Measurements from ENCODE around the gene KIF1B. TPM values are rescaled to one million over a fixed set of nuclear protein-coding genes. Genes with fewer than 3 reads are reported as not detected.

Gene KIF1B
- total and polyA plus RNA-seq, 9 of the 15 experiments (the other 6 are each of a cell fraction or from before 2014, with no cell fraction given): 2.8 to 19.8 (median 11.9) TPM

DNA sequence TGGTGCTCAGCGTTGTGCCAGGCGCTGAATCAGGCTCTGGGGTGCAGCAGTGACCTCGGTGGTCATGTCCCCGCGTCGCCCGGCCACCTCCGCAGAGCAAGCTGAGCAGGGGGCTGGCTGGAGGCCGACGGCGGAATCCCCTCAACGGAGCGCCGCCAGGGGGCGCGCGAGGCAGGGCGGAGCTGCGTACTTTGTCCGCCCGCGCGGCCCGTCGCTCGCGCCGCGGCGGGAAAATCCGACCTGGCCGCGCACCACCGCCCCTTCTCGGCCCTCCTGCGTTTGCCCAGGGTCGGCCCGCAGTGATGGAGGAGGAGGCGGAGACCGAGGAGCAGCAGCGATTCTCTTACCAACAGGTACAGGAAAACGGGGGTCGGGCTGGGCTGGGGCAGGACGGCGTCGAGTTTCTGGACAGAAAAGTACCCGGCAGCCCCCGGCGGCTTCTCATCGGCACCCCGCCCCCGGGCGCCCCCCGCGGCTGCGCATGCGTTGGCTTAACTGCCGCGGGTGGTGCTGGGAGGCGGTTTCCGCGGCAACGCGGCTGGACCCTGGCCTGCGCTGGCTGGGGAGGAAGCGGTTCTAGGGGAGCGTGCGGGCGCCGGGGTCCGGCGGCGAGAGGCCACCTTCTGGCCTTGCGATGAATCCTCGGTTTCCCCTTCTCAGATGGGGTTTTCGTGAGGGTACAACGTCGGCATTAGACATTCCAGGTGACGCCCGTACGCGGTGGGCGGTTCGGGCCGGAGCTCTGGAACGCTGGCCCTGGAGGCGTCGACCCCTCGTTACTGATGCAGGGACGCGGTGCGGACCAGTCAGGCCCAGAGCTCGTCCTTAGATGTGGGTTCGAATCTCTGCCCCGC lies 220.1 kb downstream of the KIF1B start, which contains the start of gene CENPS (continued):
- TF ChIP-seq JUN (IDR thresholded peaks at IDR 0.05; ENCODE audit: borderline replicate concordance, low read depth, low read length): peak; percentile 71; the same call in 1 of the 2 replicates
- peak; percentile 89; the same call in 1 of the 2 replicates for TF ChIP-seq JUN (CRISPR knock-in tag; IDR thresholded peaks at IDR 0.05; ENCODE audit: borderline replicate concordance)
- TF ChIP-seq ZNF12 (CRISPR knock-in tag; IDR thresholded peaks at IDR 0.05): no peak
- TF ChIP-seq RAD21 (CRISPR knock-in tag; conservative IDR thresholded peaks at IDR 0.05 in 1 of 2, IDR thresholded peaks at IDR 0.05 in 1 of 2): peak; percentile 92 to 93
- TF ChIP-seq HNRNPK (IDR thresholded peaks at IDR 0.05; ENCODE audit: low read depth, low read length, poor library complexity, severe bottlenecking): no peak
- no peak for TF ChIP-seq MCM7 (IDR thresholded peaks at IDR 0.05)
- TF ChIP-seq ARID2 (IDR thresholded peaks at IDR 0.05): 0 out of 2 replicates have a peak, but pooled peaks have one; percentile 31
- peak; percentile 69 for TF ChIP-seq HMGN3 (IDR thresholded peaks at IDR 0.05; ENCODE audit: borderline replicate concordance, extremely low read depth, insufficient read length, low read depth, low read length)
- no peak for TF ChIP-seq ZNF551 (CRISPR knock-in tag; IDR thresholded peaks at IDR 0.05)
- TF ChIP-seq, protein P1, sequence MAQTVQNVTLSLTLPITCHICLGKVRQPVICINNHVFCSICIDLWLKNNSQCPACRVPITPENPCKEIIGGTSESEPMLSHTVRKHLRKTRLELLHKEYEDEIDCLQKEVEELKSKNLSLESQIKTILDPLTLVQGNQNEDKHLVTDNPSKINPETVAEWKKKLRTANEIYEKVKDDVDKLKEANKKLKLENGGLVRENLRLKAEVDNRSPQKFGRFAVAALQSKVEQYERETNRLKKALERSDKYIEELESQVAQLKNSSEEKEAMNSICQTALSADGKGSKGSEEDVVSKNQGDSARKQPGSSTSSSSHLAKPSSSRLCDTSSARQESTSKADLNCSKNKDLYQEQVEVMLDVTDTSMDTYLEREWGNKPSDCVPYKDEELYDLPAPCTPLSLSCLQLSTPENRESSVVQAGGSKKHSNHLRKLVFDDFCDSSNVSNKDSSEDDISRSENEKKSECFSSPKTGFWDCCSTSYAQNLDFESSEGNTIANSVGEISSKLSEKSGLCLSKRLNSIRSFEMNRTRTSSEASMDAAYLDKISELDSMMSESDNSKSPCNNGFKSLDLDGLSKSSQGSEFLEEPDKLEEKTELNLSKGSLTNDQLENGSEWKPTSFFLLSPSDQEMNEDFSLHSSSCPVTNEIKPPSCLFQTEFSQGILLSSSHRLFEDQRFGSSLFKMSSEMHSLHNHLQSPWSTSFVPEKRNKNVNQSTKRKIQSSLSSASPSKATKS (CRISPR knock-in tag; IDR thresholded peaks at IDR 0.05): no peak
- no peak for TF ChIP-seq ZNF347 (CRISPR knock-in tag; IDR thresholded peaks at IDR 0.05; ENCODE audit: low read depth)
- no peak for TF ChIP-seq ZNF445 (CRISPR knock-in tag; IDR thresholded peaks at IDR 0.05; ENCODE audit: low read depth)
- no peak for TF ChIP-seq ZNF586 (CRISPR knock-in tag; conservative IDR thresholded peaks at IDR 0.05)
- TF ChIP-seq MEF2A (IDR thresholded peaks at IDR 0.05; ENCODE audit: control insufficient read depth, low read depth, low read length): no peak
- no peak for TF ChIP-seq ZNF740 (CRISPR knock-in tag; IDR thresholded peaks at IDR 0.05)
- TF ChIP-seq ZNF740 (tag; IDR thresholded peaks at IDR 0.05): no peak
- no peak for TF ChIP-seq CBFA2T2 (conservative IDR thresholded peaks at IDR 0.05)
- no peak for TF ChIP-seq CBX8 (IDR thresholded peaks at IDR 0.05; ENCODE audit: borderline replicate concordance, extremely low read depth, low read depth, low read length, poor library complexity, severe bottlenecking)
- TF ChIP-seq ZBTB34 (CRISPR knock-in tag; IDR thresholded peaks at IDR 0.05): no peak
- no peak for TF ChIP-seq ZNF274 (IDR thresholded peaks at IDR 0.05; ENCODE audit: borderline replicate concordance, low read depth, low read length)
- no peak for TF ChIP-seq SAFB2 (IDR thresholded peaks at IDR 0.05; ENCODE audit: borderline replicate concordance, low read depth, low read length, severe bottlenecking)
- peak; percentile 41; the same call in 1 of the 2 replicates for TF ChIP-seq EP300 (IDR thresholded peaks at IDR 0.05; ENCODE audit: low read length)
- TF ChIP-seq MEF2D (tag; conservative IDR thresholded peaks at IDR 0.05; ENCODE audit: low read depth): no peak
